K562 (cell line): ENCODE measurements around the gene EPN3. TPM values are rescaled to one million over a fixed set of nuclear protein-coding genes. Genes with fewer than 3 reads are reported as not detected.

ENCODE experiments used
- C11orf30 ChIP-seq: fragments of 450-650 bp; IDR thresholded peaks from 2 replicates; pipeline ENCODE4 v1.6.1; 2016; ENCODE audit warnings: low read depth, mild to moderate bottlenecking
- FOXJ2 ChIP-seq: fragments of 200-800 bp; sonication (Bioruptor generic); IDR thresholded peaks from 2 replicates; pipeline ENCODE4 v1.6.1; 2016; ENCODE audit warnings: missing genetic modification characterization, missing compliant biosample characterization
- FUS ChIP-seq: fragments of 200-400 bp; formaldehyde crosslinking; optimal IDR thresholded peaks from 2 replicates; pipeline ENCODE3; 2017; ENCODE audit warnings: low read depth, low read length
- HCFC1 ChIP-seq: IDR thresholded peaks from 2 replicates; pipeline ENCODE4 v1.6.1; 2012; ENCODE audit warnings: low read depth, low read length, improper control_type of control experiment
- IRF2 ChIP-seq: sonication (generic); formaldehyde crosslinking; IDR thresholded peaks from 2 replicates; pipeline ENCODE4 v1.8.1; 2022; ENCODE audit warnings: mild to moderate bottlenecking, missing genetic modification reagents
- MTA2 ChIP-seq: fragments of 450-650 bp; IDR thresholded peaks from 2 replicates; pipeline ENCODE4 v1.6.1; 2016; ENCODE audit warnings: low read depth
- NBN ChIP-seq: fragments of 450-650 bp; IDR thresholded peaks from 2 replicates; pipeline ENCODE4 v1.6.1; 2016; ENCODE audit warnings: low read depth, mild to moderate bottlenecking
- PTTG1 ChIP-seq: fragments of 450-650 bp; IDR thresholded peaks from 2 replicates; pipeline ENCODE4 v1.6.1; 2016; ENCODE audit warnings: low read depth, mild to moderate bottlenecking, missing genetic modification characterization, missing compliant biosample characterization
- SAFB ChIP-seq: fragments of 200-400 bp; formaldehyde crosslinking; IDR thresholded peaks from 2 replicates; pipeline ENCODE4 v1.6.1; 2017; ENCODE audit warnings: low read depth, low read length, borderline replicate concordance
- SRSF1 ChIP-seq: fragments of 200-400 bp; formaldehyde crosslinking; IDR thresholded peaks from 2 replicates; pipeline ENCODE4 v1.6.1; 2017; ENCODE audit warnings: mild to moderate bottlenecking, low read depth, low read length, moderate library complexity
- TAF15 ChIP-seq: fragments of 200-400 bp; formaldehyde crosslinking; IDR thresholded peaks from 2 replicates; pipeline ENCODE4 v1.6.1; 2017; ENCODE audit warnings: mild to moderate bottlenecking, low read depth, low read length, moderate library complexity
- YY1 ChIP-seq, 3 experiments: IDR thresholded peaks; 2 replicates each; pipeline ENCODE4 v1.6.1; 2011; ENCODE audit warnings: low read length in 2 of 3, mild to moderate bottlenecking in 2 of 3, moderate library complexity in 2 of 3, borderline replicate concordance in 1 of 3, control low read depth in 1 of 3, low read depth in 1 of 3; ENCODE audit not compliant: insufficient read depth in 3 of 3, insufficient replicate concordance in 2 of 3, control insufficient read depth in 1 of 3, insufficient read length in 1 of 3; ENCODE audit errors: extremely low read depth in 1 of 3
- ZNF124 ChIP-seq: sonication (generic); formaldehyde crosslinking; IDR thresholded peaks from 2 replicates; pipeline ENCODE4 v1.8.1; 2022; ENCODE audit warnings: missing genetic modification reagents
- polyA plus RNA-seq, 8 experiments: library from polyadenylated mRNA; depleted of rRNA in 4 of 8; stranded (reverse) in 5 of 8; unstranded in 3 of 8; fragments of >200 nt; fragmentation: Nextera tagmentation in 2 of 8; fragmentation: Illumina TruSeq in 1 of 8; extraction: Ambion mirVana in 2 of 8; extraction: Trizol in 1 of 8; gene quantifications; 2 replicates each; pipeline versions ENCODE4 v1.2.1 to v1.2.3, GENCODE V29; 2011 to 2014; ENCODE audit warnings: inconsistent platforms in 1 of 8, missing spikeins in 1 of 8
- total RNA-seq, 7 experiments: library from RNA; depleted of rRNA in 6 of 7; stranded (reverse); fragments of >200 nt in 6 of 7; fragmentation: Illumina TruSeq in 2 of 7; extraction: Trizol in 2 of 7; gene quantifications; 2 replicates each; pipeline versions ENCODE4 v1.2.1 to v1.2.3, GENCODE V29; 2011 to 2021; ENCODE audit warnings: low replicate concordance in 1 of 7
- TF ChIP-seq, protein P1 (sequence below): fragments of 450-650 bp; IDR thresholded peaks from 2 replicates; pipeline ENCODE4 v1.6.1; 2016; ENCODE audit warnings: antibody characterized with exemption
- TF ChIP-seq, protein P2 (sequence below): IDR thresholded peaks from 2 replicates; pipeline ENCODE4 v1.6.1; 2011; ENCODE audit warnings: borderline replicate concordance, low read depth, mild to moderate bottlenecking, moderate library complexity, low read length; ENCODE audit not compliant: insufficient read depth, poor library complexity, severe bottlenecking
- TF ChIP-seq, protein P3 (sequence below): fragments of 250-450 bp; sonication (Bioruptor Pico); IDR thresholded peaks from 2 replicates; pipeline ENCODE4 v1.5.0; 2020; ENCODE audit warnings: mild to moderate bottlenecking, borderline replicate concordance

The EPN3 gene
- total and polyA plus RNA-seq, 9 of the 15 experiments (the other 6 are each of a cell fraction or from before 2014, with no cell fraction given) = 0.16 TPM; not detected in 8

DNA sequence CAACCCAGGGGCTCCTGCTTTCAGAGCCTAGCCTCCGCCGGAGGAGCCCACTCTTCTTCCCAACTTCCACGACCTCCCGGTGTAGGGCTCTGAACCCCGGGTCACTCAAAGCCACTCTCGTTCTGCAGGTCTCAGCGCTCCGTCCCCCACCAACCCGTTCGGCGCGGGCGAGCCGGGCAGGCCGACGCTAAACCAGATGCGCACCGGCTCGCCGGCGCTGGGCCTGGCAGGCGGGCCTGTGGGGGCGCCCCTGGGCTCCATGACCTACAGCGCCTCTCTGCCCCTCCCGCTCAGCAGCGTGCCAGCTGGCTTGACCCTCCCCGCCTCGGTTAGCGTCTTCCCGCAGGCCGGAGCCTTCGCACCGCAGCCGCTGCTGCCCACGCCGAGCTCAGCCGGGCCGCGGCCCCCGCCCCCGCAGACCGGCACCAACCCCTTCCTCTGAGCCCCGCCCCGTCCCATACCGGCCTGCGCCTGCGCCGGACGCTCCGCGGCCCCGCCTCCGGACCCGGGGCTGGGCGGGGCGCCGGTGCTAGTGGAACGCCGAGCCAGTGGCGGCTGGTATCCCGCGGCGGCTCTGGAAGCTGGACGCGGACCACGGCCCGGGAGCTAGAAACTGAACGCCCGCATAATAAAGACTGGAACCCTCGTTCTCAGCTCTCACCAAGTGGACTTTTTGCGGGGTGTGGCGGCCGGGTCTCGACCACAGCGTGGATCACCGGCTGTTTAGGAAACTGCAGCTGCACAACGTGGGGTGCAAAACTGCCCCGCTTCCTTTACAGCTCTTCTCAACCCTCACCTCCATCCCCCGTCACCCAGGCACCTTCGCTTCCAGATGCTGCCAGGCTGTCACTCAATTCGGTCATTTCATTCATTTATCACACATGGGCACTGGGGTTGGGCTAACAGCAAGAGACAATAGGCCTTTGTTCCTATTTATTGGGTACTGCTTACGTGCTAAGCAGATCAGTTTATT is 9.5 kb downstream of the EPN3 start (continued):
- TF ChIP-seq, protein P1, sequence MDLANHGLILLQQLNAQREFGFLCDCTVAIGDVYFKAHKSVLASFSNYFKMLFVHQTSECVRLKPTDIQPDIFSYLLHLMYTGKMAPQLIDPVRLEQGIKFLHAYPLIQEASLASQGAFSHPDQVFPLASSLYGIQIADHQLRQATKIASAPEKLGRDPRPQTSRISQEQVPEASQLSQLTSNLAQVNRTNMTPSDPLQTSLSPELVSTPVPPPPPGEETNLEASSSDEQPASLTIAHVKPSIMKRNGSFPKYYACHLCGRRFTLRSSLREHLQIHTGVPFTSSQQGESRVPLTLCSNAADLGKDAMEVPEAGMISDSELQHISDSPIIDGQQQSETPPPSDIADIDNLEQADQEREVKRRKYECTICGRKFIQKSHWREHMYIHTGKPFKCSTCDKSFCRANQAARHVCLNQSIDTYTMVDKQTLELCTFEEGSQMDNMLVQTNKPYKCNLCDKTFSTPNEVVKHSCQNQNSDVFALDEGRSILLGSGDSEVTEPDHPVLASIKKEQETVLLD = no peak
- TF ChIP-seq NBN = no peak
- no peak for TF ChIP-seq FUS
- no peak for TF ChIP-seq MTA2
- TF ChIP-seq FOXJ2 = no peak
- TF ChIP-seq, protein P2, sequence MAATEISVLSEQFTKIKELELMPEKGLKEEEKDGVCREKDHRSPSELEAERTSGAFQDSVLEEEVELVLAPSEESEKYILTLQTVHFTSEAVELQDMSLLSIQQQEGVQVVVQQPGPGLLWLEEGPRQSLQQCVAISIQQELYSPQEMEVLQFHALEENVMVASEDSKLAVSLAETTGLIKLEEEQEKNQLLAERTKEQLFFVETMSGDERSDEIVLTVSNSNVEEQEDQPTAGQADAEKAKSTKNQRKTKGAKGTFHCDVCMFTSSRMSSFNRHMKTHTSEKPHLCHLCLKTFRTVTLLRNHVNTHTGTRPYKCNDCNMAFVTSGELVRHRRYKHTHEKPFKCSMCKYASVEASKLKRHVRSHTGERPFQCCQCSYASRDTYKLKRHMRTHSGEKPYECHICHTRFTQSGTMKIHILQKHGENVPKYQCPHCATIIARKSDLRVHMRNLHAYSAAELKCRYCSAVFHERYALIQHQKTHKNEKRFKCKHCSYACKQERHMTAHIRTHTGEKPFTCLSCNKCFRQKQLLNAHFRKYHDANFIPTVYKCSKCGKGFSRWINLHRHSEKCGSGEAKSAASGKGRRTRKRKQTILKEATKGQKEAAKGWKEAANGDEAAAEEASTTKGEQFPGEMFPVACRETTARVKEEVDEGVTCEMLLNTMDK = peak; percentile 45
- peak in 1 of 3 experiments; percentile 7 for TF ChIP-seq YY1 (IDR thresholded peaks at IDR 0.05; ENCODE audit: borderline replicate concordance in 1 of 3, control insufficient read depth in 1 of 3, extremely low read depth in 1 of 3, insufficient read depth in 3 of 3, insufficient read length in 1 of 3, insufficient replicate concordance in 2 of 3, low read depth in 1 of 3, low read length in 2 of 3)
- no peak for TF ChIP-seq SAFB
- TF ChIP-seq C11orf30 = no peak
- TF ChIP-seq IRF2 = no peak
- no peak for TF ChIP-seq PTTG1
- no peak for TF ChIP-seq ZNF124
- no peak for TF ChIP-seq SRSF1
- TF ChIP-seq, protein P3, sequence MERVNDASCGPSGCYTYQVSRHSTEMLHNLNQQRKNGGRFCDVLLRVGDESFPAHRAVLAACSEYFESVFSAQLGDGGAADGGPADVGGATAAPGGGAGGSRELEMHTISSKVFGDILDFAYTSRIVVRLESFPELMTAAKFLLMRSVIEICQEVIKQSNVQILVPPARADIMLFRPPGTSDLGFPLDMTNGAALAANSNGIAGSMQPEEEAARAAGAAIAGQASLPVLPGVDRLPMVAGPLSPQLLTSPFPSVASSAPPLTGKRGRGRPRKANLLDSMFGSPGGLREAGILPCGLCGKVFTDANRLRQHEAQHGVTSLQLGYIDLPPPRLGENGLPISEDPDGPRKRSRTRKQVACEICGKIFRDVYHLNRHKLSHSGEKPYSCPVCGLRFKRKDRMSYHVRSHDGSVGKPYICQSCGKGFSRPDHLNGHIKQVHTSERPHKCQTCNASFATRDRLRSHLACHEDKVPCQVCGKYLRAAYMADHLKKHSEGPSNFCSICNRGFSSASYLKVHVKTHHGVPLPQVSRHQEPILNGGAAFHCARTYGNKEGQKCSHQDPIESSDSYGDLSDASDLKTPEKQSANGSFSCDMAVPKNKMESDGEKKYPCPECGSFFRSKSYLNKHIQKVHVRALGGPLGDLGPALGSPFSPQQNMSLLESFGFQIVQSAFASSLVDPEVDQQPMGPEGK (CRISPR knock-in tag) = no peak
- TF ChIP-seq HCFC1 = peak; percentile 28; the same call in 1 of the 2 replicates
- no peak for TF ChIP-seq TAF15
